H9 (cell line): ENCODE results near the gene KLF15. TPM values are rescaled to one million over a fixed set of nuclear protein-coding genes. Genes with fewer than 3 reads are reported as not detected.

Experiments used
- DNase-seq: peaks from one replicate; pipeline ENCODE4 v3.0.0-alpha.2; 2017
- H2AFZ ChIP-seq: one replicate; pipeline ENCODE4 v1.6.1; 2013; ENCODE audit warnings: mild to moderate bottlenecking, low read length, control low read depth, moderate library complexity
- H2AK5ac ChIP-seq: 2 replicates; pipeline ENCODE4 v1.6.1; 2013; ENCODE audit warnings: low read length, control low read depth, mixed read lengths; ENCODE audit not compliant: insufficient read length
- H2BK120ac ChIP-seq: one replicate; pipeline ENCODE4 v1.6.1; 2013; ENCODE audit warnings: low read depth, mild to moderate bottlenecking, low read length, control low read depth, inconsistent platforms; ENCODE audit not compliant: poor library complexity, severe bottlenecking
- H2BK12ac ChIP-seq: 2 replicates; pipeline ENCODE4 v1.6.1; 2013; ENCODE audit warnings: low read length, control low read depth, mixed read lengths, low read depth; ENCODE audit not compliant: insufficient read length
- H2BK15ac ChIP-seq: 2 replicates; pipeline ENCODE4 v1.6.1; 2013; ENCODE audit warnings: low read depth, low read length, control low read depth
- H2BK20ac ChIP-seq: one replicate; pipeline ENCODE4 v1.6.1; 2013; ENCODE audit warnings: low read depth, mild to moderate bottlenecking, low read length, control low read depth, inconsistent platforms; ENCODE audit not compliant: poor library complexity, severe bottlenecking
- H2BK5ac ChIP-seq: 2 replicates; pipeline ENCODE4 v1.6.1; 2013; ENCODE audit warnings: low read length, control low read depth, mixed read lengths; ENCODE audit not compliant: insufficient read length
- H3K14ac ChIP-seq: 2 replicates; pipeline ENCODE4 v1.6.1; 2013; ENCODE audit warnings: low read length, control low read depth; ENCODE audit not compliant: insufficient read depth
- H3K18ac ChIP-seq: 2 replicates; pipeline ENCODE4 v1.6.1; 2013; ENCODE audit warnings: low read depth, mild to moderate bottlenecking, mixed read lengths, low read length, control low read depth; ENCODE audit not compliant: insufficient read length
- H3K23ac ChIP-seq: 2 replicates; pipeline ENCODE4 v1.6.1; 2013; ENCODE audit warnings: low read length, control low read depth, mixed read lengths, low read depth; ENCODE audit not compliant: insufficient read length
- H3K23me2 ChIP-seq: 2 replicates; pipeline ENCODE4 v1.6.1; 2013; ENCODE audit warnings: low read depth, mild to moderate bottlenecking, mixed read lengths, low read length, control low read depth; ENCODE audit not compliant: insufficient read length, poor library complexity, severe bottlenecking
- H3K27ac ChIP-seq: 2 replicates; pipeline ENCODE4 v1.5.1; 2013; ENCODE audit warnings: low read length, control low read depth, mixed read lengths, low read depth; ENCODE audit not compliant: insufficient read length
- H3K27me3 ChIP-seq: 2 replicates; pipeline ENCODE4 v1.6.1; 2013; ENCODE audit warnings: low read length, control low read depth, inconsistent platforms; ENCODE audit not compliant: insufficient read depth
- H3K4ac ChIP-seq: 2 replicates; pipeline ENCODE4 v1.6.1; 2013; ENCODE audit warnings: low read depth, mild to moderate bottlenecking, control low read depth, inconsistent platforms, low read length, moderate library complexity
- H3K4me1 ChIP-seq: 2 replicates; pipeline ENCODE4 v1.6.1; 2013; ENCODE audit warnings: low read length, control low read depth, inconsistent platforms; ENCODE audit not compliant: insufficient read depth
- H3K4me2 ChIP-seq: 2 replicates; pipeline ENCODE4 v1.6.1; 2013; ENCODE audit warnings: low read length, control low read depth, mixed read lengths; ENCODE audit not compliant: insufficient read length, insufficient read depth
- H3K56ac ChIP-seq: 2 replicates; pipeline ENCODE4 v1.6.1; 2013; ENCODE audit warnings: low read depth, mild to moderate bottlenecking, mixed read lengths, low read length, control low read depth; ENCODE audit not compliant: insufficient read length
- H3K79me1 ChIP-seq: 2 replicates; pipeline ENCODE4 v1.6.1; 2013; ENCODE audit warnings: low read depth, mild to moderate bottlenecking, moderate library complexity, low read length, control low read depth, inconsistent platforms; ENCODE audit not compliant: insufficient read depth, poor library complexity, severe bottlenecking
- H3K79me2 ChIP-seq: 2 replicates; pipeline ENCODE4 v1.6.1; 2013; ENCODE audit warnings: low read length, control low read depth, inconsistent platforms; ENCODE audit not compliant: insufficient read depth
- H3K9ac ChIP-seq: 2 replicates; pipeline ENCODE4 v1.6.1; 2013; ENCODE audit warnings: low read length, control low read depth, mixed read lengths; ENCODE audit not compliant: insufficient read length; ENCODE audit errors: extremely low read depth
- H3K9me3 ChIP-seq: one replicate; pipeline ENCODE4 v1.6.1; 2013; ENCODE audit warnings: low read depth, low read length, inconsistent platforms; ENCODE audit not compliant: control insufficient read depth
- H3T11ph ChIP-seq: one replicate; pipeline ENCODE4 v1.6.1; 2013; ENCODE audit warnings: mild to moderate bottlenecking, low read length, control low read depth, inconsistent platforms
- H4K20me1 ChIP-seq: one replicate; pipeline ENCODE4 v1.6.1; 2013; ENCODE audit not compliant: control insufficient read depth, insufficient read length, insufficient read depth
- H4K5ac ChIP-seq: 2 replicates; pipeline ENCODE4 v1.6.1; 2013; ENCODE audit warnings: low read depth, mild to moderate bottlenecking, mixed read lengths, low read length, control low read depth; ENCODE audit not compliant: insufficient read length
- H4K8ac ChIP-seq: replicated peaks from 2 replicates; pipeline ENCODE4 v1.6.1; 2013; ENCODE audit warnings: low read length, control low read depth, mixed read lengths, low read depth; ENCODE audit not compliant: insufficient read length
- H4K91ac ChIP-seq: 2 replicates; pipeline ENCODE4 v1.6.1; 2013; ENCODE audit warnings: low read depth, mild to moderate bottlenecking, moderate library complexity, mixed read lengths, low read length, control low read depth; ENCODE audit not compliant: insufficient read length
- H3K27ac Mint-ChIP-seq, 3 experiments: 2 replicates in 2 of 3; 3 replicates in 1 of 3; pipeline ENCODE4 v1.8.0; 2020 to 2021; ENCODE audit warnings: mixed read lengths in 3 of 3, mild to moderate bottlenecking in 1 of 3, moderate library complexity in 1 of 3
- H3K27me3 Mint-ChIP-seq: 2 replicates; pipeline ENCODE4 v1.8.0; 2021; ENCODE audit warnings: low read depth, mild to moderate bottlenecking, moderate library complexity, mixed read lengths
- H3K36me3 Mint-ChIP-seq, 3 experiments: 2 replicates in 2 of 3; 3 replicates in 1 of 3; pipeline ENCODE4 v1.8.0; 2020 to 2021; ENCODE audit warnings: low read depth in 3 of 3, mixed read lengths in 3 of 3; ENCODE audit not compliant: insufficient read depth in 1 of 3
- H3K4me1 Mint-ChIP-seq, 2 experiments: 2 replicates each; pipeline ENCODE4 v1.8.0; 2020; ENCODE audit warnings: mixed read lengths in 2 of 2
- H3K4me3 Mint-ChIP-seq, 2 experiments: 2 replicates in 1 of 2; 3 replicates in 1 of 2; pipeline ENCODE4 v1.8.0; 2020 to 2021; ENCODE audit warnings: mild to moderate bottlenecking in 2 of 2, mixed read lengths in 2 of 2, moderate library complexity in 1 of 2
- H3K9me3 Mint-ChIP-seq, 2 experiments: 2 replicates in 1 of 2; 3 replicates in 1 of 2; pipeline ENCODE4 v1.8.0; 2020; ENCODE audit warnings: mild to moderate bottlenecking in 2 of 2, mixed read lengths in 2 of 2, moderate library complexity in 1 of 2
- WGBS: extraction: QIAGEN DNeasy Blood & Tissue Kit; methylation state at CpG from one replicate; pipeline ENCODE4 v1.1.7; 2013; ENCODE audit warnings: missing lambda C conversion rate, low lambda C conversion rate, mixed read lengths; ENCODE audit not compliant: insufficient read length; ENCODE audit errors: extremely low coverage; 5-methylcytosine and 5-hydroxymethylcytosine counted together
- total RNA-seq: library from RNA; stranded (reverse); gene quantifications from 2 replicates; pipeline ENCODE4 v1.2.1, GENCODE V29; 2021
- TF ChIP-seq, protein P1 (sequence below): fragments of 200-600 bp; sonication (generic); conservative IDR thresholded peaks from 3 replicates; pipeline ENCODE4 v1.8.0; 2021; ENCODE audit warnings: antibody characterized with exemption, mild to moderate bottlenecking

The KLF15 gene
- total RNA-seq, 1 experiment from 2014 or later: 10.8 TPM

DNA sequence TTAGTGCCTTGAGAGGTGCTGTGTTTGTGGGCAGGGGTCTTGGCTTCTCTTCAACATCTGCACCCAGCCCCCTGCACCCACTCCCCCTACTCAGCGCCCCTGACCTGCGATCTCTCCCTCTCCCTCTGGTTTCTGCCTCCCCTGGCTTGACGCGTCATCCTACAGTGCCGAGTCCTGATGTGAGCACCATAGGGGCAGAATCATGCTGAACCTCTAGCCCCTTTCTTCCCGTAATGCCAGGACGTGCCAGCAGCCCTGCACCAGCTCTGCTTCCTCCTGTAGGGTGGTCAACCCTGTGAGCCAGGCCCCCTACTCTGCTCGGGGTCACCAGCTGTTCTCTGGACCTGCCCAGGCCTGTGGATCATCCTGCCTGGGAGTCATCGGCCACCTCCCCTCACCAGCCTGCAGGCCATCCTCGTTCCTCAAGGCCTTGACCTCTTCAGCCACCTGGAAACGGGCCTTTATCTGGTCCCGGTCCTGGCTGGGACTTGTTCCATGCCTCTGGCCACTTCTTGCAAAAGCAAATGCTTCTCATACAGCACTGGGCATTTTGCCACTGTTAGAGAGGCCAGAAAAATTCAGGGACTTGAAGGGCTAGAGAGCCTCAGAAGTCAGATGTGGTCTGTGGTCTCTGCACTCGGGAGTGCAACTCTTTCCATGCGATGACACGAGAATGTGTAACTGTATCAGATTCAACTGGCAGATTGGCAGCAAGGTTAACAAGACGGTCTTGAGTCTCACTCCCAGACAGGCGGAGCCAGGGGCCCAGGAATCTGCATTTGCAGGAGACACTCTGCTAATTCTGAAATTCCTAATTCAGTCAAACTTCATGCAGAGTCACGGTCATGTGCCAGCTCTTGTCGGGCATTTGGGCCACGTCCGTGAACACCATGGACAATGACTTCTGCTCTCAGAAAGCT lies 16.7 kb upstream of the KLF15 start:
- TF ChIP-seq, protein P1, sequence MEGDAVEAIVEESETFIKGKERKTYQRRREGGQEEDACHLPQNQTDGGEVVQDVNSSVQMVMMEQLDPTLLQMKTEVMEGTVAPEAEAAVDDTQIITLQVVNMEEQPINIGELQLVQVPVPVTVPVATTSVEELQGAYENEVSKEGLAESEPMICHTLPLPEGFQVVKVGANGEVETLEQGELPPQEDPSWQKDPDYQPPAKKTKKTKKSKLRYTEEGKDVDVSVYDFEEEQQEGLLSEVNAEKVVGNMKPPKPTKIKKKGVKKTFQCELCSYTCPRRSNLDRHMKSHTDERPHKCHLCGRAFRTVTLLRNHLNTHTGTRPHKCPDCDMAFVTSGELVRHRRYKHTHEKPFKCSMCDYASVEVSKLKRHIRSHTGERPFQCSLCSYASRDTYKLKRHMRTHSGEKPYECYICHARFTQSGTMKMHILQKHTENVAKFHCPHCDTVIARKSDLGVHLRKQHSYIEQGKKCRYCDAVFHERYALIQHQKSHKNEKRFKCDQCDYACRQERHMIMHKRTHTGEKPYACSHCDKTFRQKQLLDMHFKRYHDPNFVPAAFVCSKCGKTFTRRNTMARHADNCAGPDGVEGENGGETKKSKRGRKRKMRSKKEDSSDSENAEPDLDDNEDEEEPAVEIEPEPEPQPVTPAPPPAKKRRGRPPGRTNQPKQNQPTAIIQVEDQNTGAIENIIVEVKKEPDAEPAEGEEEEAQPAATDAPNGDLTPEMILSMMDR: no peak
- Histone ChIP-seq H2BK120ac (no peak overlapping the region), H3T11ph (no peak overlapping the region), H4K91ac (no peak overlapping the region), H2AK5ac (no peak overlapping the region), H2AFZ (no peak overlapping the region), H4K8ac (no peak overlapping the region), H3K23ac (no peak overlapping the region), H3K9me3 (no peaks in the 10 kb centered on the region), H3K9ac (no peak overlapping the region), H2BK5ac (no peak overlapping the region), H3K4me2 (no peak overlapping the region), H2BK15ac (no peak overlapping the region), H3K27ac (no peak overlapping the region), H3K23me2 (no peaks in the 10 kb centered on the region), H3K14ac (no peak overlapping the region), H3K79me2 (no peaks in the 10 kb centered on the region), H3K4ac (no peak overlapping the region), H3K4me1 (peaks cover 3% of the 10 kb centered on the region; the same call in 1 of the 2 replicates), H2BK12ac (no peak overlapping the region), H3K79me1 (no peaks in the 10 kb centered on the region), H3K18ac (no peak overlapping the region), H2BK20ac (no peak overlapping the region), H4K20me1 (no peaks in the 10 kb centered on the region), H3K27me3 (no peaks in the 10 kb centered on the region), H4K5ac (no peak overlapping the region), H3K56ac (no peak overlapping the region)
- Mint-ChIP-seq H3K27me3 (peaks cover 4% of the 10 kb centered on the region), H3K27ac (no peak overlapping the region; a peak in 1 of 7 replicates), H3K9me3 (0 out of 5 replicates have a peak, but pooled peaks cover 0 to 2% of the 10 kb centered on the region in 2 experiments), H3K4me3 (no peak overlapping the region), H3K4me1 (peaks cover 7 to 9% of the 10 kb centered on the region in 2 experiments), H3K36me3 (no peaks in the 10 kb centered on the region; a peak in 2 of 7 replicates)
- DNase-seq: no peak
- no CpG with 5 or more reads among the region's 21 CpGs for WGBS
